ES-I3 (cell line): ENCODE data around the gene UBAC2.

Experiments used
- H3K36me3 ChIP-seq: 2 replicates; pipeline ENCODE4 v1.6.1; 2013; ENCODE audit warnings: mild to moderate bottlenecking, low read length, control low read depth, moderate library complexity; ENCODE audit not compliant: insufficient read depth
- H3K4me1 ChIP-seq: 2 replicates; pipeline ENCODE4 v1.6.1; 2013; ENCODE audit warnings: mild to moderate bottlenecking, control low read depth, low read length; ENCODE audit not compliant: insufficient read depth
- H3K9ac ChIP-seq: 2 replicates; pipeline ENCODE4 v1.6.1; 2013; ENCODE audit warnings: low read depth, mild to moderate bottlenecking, low read length, moderate library complexity
- H3K9me3 ChIP-seq: 2 replicates; pipeline ENCODE4 v1.6.1; 2013; ENCODE audit warnings: mild to moderate bottlenecking, low read length, moderate library complexity; ENCODE audit not compliant: control insufficient read depth, insufficient read depth

The UBAC2 gene

DNA sequence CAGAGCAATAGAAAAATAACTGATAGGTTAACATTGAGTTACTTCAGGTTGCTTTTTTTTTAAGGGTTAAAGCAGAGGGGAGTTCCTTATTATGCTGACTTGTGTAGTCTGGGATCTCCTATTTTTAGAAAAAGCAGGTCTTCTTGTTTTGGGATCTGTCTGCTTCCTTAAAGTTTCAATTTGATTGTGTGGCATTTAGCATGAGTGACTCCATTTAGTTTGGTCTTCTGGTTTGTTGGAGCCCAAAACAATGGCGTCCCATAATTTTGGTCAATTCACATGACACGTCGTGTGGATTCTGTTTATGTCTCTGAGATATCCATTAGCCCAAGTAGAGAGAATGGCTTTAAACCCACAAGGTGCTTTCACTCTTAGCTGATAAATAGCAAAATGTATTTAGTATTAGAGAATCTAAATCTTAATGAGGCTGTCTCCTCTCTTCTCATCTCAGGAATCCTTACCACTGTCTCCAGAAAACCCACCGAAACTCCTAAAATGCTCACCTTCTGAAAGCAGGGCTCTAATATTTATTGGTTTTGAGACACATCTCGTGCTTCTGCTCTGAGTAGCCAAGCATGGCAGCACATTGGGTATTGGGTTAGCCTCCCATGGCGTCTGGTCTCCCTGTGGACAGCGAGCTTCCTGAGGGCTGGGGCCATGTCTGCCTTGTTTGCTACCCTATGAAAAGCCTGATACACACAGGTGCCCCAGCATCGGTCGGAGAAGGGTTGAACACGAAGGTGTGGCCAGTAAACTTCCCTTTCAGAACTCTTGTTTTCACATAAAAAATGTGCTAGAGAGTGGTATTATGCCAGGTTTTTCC lies 173.7 kb downstream of the UBAC2 start:
- Histone ChIP-seq H3K36me3 (no peaks in the 10 kb centered on the region), H3K9me3 (no peaks in the 10 kb centered on the region), H3K9ac (no peak overlapping the region), H3K4me1 (peaks cover 10% of the 10 kb centered on the region)

- no peaks in the 10 kb centered on the region for H3K9me3 ChIP-seq
- H3K36me3 ChIP-seq: no peaks in the 10 kb centered on the region
- peaks cover 18% of the 10 kb centered on the region for H3K4me1 ChIP-seq
- no peak overlapping the region for H3K9ac ChIP-seq
Observed at GRCh38 chr13:99374994-99375737, 174.5 kb downstream of the UBAC2 start.

GRCh38 chr13:99375738-99376080 lies 175.1 kb downstream of the UBAC2 start:
- H3K36me3 ChIP-seq: no peaks in the 10 kb centered on the region

DNA sequence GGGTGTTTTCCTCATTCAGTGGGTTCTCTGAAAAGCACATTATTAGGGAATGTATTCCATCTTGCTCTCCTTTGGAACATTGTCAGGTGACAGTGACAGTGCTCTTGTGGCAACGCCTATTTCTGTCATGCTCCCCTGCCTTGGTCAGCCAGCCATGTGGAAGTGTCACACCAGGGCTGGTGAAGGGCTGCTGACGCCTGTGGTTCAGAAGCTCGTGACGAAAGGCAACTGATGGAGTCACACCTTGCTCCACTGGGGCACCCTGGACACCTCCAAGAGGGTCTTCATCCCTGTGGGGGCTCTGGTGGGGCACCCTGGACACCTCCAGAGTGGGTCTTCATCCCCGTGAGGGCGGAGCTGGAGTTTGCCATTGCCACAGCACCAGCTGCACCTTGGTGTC lies 175.5 kb downstream of the UBAC2 start:
- no peaks in the 10 kb centered on the region for H3K36me3 ChIP-seq
- H3K9ac ChIP-seq: no peak overlapping the region
- peaks cover 19% of the 10 kb centered on the region for H3K4me1 ChIP-seq
- no peaks in the 10 kb centered on the region for H3K9me3 ChIP-seq

More at GRCh38 chr13:99375738-99376080, 175.1 kb downstream of the UBAC2 start:
- no peaks in the 10 kb centered on the region for H3K9me3 ChIP-seq
- H3K4me1 ChIP-seq: peaks cover 19% of the 10 kb centered on the region
- no peak overlapping the region for H3K9ac ChIP-seq

DNA sequence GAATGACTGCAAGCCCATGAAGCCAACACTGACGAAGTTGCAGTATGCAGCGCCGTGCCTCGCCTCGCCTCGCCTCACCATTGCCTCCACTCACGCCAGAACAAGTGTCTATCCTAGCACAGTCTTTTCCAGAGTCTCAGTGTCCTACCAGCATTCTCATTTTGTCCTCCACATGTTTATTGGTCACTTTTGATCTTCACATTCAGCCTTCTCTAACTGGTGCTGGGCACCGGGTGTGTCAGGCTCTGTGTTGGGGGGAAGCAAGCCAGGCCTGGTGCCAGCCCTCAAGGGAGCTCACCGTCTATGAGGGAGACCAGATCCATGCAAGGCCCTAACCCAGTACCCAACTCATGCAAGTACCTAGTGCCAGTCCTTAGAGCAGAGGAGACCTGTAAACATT lies 176.3 kb downstream of the UBAC2 start:
- peaks cover 19% of the 10 kb centered on the region for H3K4me1 ChIP-seq
- H3K9me3 ChIP-seq: no peaks in the 10 kb centered on the region
- H3K36me3 ChIP-seq: no peaks in the 10 kb centered on the region

GRCh38 chr13:99377641-99378040 lies 177.0 kb downstream of the UBAC2 start:
- H3K9ac ChIP-seq: no peak overlapping the region
- no peaks in the 10 kb centered on the region for H3K9me3 ChIP-seq
- H3K36me3 ChIP-seq: no peaks in the 10 kb centered on the region
- peaks cover 19% of the 10 kb centered on the region for H3K4me1 ChIP-seq

More for the DNA sequence above, 176.3 kb downstream of the UBAC2 start:
- H3K9ac ChIP-seq: no peak overlapping the region

DNA sequence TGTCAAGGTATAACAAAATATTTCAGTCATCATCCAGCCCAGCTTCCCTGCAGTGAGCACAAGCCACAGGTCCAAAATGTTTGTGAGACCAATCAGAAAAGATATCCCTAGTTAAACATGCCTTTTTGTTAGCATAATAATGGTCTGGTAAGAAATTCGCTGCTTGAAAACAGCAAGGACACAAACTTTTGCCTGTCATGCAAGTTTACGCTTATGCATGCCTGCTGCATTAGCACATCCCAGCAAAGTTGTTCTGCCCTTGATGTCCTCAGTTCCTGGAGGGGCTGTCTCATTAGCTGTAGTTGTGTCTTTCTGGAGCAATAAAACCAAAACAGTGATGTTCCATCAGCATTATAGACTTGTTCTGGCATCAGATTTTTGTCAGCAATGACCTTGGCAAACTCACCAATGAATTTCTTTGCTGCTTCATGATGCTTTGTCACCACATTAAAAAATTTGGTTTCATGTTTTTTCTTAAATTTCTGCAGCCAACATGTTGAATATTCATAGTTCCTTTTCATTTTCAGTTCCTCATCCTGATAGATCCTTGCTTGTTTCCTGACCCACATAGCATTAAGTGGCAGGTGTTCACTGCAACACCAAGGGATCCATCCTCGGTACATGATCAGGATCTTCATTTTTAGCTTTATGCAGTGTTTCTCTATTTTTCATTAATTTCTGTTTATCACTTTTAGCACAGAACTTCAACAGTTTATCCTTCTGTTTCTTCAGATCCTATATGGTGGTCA lies 178.5 kb downstream of the UBAC2 start:
- H3K9ac ChIP-seq: no peak overlapping the region
- H3K4me1 ChIP-seq: peaks cover 22% of the 10 kb centered on the region
- no peaks in the 10 kb centered on the region for H3K36me3 ChIP-seq
- no peaks in the 10 kb centered on the region for H3K9me3 ChIP-seq

- Histone ChIP-seq H3K9ac (no peak overlapping the region), H3K36me3 (no peaks in the 10 kb centered on the region), H3K9me3 (no peaks in the 10 kb centered on the region), H3K4me1 (peaks cover 22% of the 10 kb centered on the region)
Observed at GRCh38 chr13:99379856-99380801, 179.5 kb downstream of the UBAC2 start.

- peaks cover 22% of the 10 kb centered on the region for H3K4me1 ChIP-seq
- H3K9me3 ChIP-seq: no peaks in the 10 kb centered on the region
- no peak overlapping the region for H3K9ac ChIP-seq
- no peaks in the 10 kb centered on the region for H3K36me3 ChIP-seq
Observed at GRCh38 chr13:99380921-99381645, 180.4 kb downstream of the UBAC2 start.

DNA sequence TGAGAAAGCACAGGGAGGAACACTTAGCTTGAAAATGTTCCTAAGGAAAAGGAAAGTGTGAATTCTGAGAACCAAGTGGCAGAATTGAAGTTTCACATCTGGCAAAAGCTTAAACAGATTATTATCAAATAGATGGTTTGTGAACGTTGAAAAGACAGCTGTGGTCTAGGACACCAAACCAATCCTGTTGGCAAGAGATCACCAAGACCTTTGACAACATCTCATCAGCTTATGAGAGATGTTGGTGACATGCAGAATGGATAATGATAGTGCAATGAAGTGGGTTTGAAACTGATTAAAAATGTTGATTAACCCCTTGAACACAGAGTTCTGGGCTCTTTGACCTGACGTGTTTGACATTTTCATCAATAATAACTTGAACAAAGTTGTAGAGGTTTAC lies 181.1 kb downstream of the UBAC2 start:
- H3K36me3 ChIP-seq: no peaks in the 10 kb centered on the region
- H3K4me1 ChIP-seq: peaks cover 22% of the 10 kb centered on the region
- no peak overlapping the region for H3K9ac ChIP-seq
- no peaks in the 10 kb centered on the region for H3K9me3 ChIP-seq

- Histone ChIP-seq H3K9me3 (no peaks in the 10 kb centered on the region), H3K4me1 (peaks cover 22% of the 10 kb centered on the region), H3K36me3 (no peaks in the 10 kb centered on the region), H3K9ac (no peak overlapping the region)
Observed at GRCh38 chr13:99382428-99383133, 181.9 kb downstream of the UBAC2 start.

DNA sequence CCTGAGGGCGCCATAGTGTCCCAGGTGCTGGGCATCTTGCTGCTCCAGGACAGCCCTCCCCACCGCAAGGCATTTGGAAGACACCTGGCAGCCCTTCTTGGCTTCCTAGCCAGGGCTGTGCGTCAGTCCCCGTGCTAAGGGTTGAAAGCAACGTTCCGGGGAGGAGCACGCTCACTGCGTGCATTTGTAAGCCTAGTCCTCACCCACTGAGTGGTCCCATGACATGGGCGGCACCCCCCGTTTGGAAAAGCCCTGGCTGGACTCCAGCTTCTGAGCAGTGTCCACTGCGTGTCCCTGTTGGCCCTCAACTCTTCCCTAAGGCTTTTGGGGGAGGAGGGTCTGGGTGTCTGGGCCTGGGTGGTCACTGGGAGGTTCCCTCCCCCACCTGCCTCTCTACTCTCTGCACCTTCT lies 182.9 kb downstream of the UBAC2 start:
- H3K9ac ChIP-seq: no peak overlapping the region
- no peaks in the 10 kb centered on the region for H3K36me3 ChIP-seq
- H3K9me3 ChIP-seq: no peaks in the 10 kb centered on the region
- H3K4me1 ChIP-seq: peaks cover 20% of the 10 kb centered on the region

DNA sequence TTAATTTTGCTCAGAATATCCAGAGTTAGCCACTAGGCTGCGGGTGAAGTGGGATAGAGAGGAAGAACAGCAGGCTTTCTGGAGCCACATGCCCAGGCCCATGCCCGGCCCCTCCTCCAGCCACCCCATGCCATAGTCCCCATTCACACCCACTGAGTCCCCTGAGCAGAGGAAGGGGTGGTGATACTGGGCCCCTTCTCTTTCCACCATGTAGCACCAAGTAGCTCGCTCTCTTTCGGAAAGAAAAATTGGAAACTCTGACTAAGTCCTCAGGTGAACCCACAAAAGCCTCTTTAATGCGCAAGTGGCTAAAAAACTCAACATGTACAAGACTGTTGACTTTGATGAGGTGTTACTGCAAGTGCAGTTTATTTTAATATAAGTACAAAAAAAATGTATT lies 183.3 kb downstream of the UBAC2 start:
- H3K9ac ChIP-seq: no peak overlapping the region
- H3K4me1 ChIP-seq: peaks cover 16% of the 10 kb centered on the region; the same call in 1 of the 2 replicates
- H3K36me3 ChIP-seq: no peaks in the 10 kb centered on the region
- H3K9me3 ChIP-seq: no peaks in the 10 kb centered on the region
